Nucleus accumbens (tissue), 56 donors: Measurements from ENCODE around the gene SRCIN1.
"Not testable (repeated sequence)": the region's sequence is repeated elsewhere in the genome, so short reads cannot be mapped to it uniquely, and the experiment has no call there.

ENCODE experiments used
- DNase-seq, 56 donors: peaks; one replicate each; lab custom pipeline; 2025; lab: John Stamatoyannopoulos, UW

SRCIN1 gene

DNA sequence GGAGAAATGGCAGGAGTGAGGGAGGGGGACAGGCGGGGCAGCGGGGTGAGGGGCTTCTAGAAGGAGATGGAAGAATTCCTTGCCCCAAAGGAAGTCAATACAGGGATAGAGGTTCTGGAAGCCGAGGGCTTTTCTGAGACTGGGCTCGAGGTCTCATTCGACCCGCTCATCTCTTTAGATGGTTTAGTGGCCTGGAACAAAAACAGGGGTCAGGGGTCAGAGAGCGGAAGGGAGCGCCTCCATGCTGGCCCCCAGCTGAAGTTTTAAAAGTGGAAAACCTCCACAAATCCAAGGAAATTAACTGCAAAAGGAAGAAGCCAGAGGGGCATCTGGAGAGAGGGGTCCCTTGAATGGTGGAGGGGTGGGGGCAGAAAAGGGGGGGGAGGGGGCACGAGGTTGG is 72.5 kb downstream of the SRCIN1 start:
- DNase-seq = no peak

DNA sequence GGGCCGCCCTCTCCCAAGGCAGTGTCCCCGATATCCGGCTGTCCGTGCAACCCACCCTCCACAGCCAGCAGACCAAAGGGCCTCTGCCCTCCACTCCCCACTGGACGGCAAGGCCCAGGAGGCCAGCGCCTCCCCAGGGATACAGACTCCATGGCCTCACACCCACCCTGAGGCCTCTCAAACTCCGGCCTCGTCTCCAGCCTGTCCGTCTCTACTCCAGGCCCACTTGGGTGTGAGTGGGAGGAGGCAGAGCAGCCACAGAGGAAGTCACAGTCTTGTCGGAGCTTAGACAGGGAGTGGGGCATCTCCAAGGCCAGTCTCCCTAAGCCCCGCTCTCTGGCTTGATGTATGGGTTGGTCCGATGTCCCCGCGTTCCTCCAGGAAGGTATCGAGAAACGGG is 73.3 kb downstream of the SRCIN1 start:
- DNase-seq = no peak

DNA sequence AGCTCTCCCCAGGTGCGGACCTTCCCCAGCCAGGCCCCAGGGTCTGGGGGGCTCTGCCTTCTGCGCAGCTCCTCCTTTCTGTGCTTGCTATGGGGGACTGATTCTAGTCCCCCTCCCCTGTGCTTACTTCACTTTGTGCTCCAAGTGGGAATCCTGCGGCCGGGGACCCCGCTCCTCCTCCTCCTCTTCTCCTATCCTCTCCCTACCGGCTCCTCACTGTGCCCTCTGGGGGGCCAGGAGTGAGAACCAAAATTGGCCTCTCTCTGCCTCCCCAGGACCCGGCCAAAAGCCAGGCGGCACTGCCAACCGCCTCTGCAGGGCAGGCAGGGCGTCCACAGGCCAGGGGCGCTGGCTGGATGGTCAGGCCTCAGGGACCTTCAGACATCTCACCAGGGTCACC is 74.0 kb downstream of the SRCIN1 start:
- not testable (repeated sequence) for DNase-seq

DNA sequence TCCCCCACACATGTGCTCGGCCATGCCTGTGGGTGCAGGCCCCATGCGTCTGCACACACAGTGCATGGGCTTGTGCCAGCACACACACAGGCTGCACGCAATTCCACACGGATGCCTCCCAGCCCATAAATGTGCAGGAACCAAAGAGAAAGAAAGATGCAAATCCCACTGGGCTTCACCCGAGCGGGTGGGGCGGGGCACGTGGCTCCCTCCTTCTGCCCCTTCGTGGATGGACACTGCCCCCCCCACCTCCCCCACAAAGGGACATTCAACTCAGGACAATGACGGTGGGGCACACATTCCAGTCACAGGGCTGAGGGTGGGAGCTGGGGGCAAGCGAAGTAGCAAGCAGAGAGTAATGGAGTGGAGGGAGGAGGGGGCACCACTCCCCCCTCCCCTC is 74.9 kb downstream of the SRCIN1 start:
- peak in 7 of 56 donors; percentile 15 to 41 (median 21) for DNase-seq

DNA sequence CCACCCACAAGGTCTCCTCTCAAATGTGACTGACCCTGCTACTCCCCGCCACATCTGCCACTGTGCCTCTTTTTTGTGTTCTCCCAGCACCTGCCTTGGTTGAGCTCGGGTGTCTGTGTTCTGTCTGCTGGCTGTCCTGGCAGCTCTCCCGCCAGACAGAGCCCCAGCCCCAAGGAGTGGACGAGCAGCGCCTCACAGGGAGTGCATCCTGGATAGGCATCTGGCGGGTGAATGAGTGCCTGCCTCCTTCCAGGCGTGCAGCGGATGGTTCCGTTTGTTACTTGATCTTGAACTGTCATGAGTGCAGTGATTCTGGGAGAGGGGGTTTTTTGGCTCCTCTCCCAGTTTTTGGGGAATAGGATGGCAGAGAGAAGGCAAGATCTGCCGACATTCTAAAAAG is 77.6 kb downstream of the SRCIN1 start:
- not testable (repeated sequence) for DNase-seq

DNA sequence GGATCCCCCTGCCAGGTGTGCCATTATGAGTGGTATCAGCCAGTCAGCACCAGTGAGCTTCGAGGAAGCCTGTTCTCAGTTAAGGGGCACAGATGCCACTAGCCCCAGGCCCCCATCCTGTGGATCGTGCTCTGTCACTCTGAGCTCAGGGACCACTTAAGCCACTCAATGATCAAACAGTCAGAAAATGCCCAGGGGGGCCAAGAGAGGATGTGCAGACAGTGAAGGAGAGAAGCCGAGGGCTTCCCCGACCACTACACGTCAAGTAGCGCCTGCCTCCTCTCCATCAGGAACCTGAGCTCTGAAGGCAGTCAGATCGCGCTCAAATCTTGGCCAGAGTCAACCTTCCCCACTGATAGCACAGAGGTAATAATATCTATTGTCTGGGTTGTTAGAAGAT is 79.2 kb downstream of the SRCIN1 start:
- DNase-seq = not testable (repeated sequence)

DNA sequence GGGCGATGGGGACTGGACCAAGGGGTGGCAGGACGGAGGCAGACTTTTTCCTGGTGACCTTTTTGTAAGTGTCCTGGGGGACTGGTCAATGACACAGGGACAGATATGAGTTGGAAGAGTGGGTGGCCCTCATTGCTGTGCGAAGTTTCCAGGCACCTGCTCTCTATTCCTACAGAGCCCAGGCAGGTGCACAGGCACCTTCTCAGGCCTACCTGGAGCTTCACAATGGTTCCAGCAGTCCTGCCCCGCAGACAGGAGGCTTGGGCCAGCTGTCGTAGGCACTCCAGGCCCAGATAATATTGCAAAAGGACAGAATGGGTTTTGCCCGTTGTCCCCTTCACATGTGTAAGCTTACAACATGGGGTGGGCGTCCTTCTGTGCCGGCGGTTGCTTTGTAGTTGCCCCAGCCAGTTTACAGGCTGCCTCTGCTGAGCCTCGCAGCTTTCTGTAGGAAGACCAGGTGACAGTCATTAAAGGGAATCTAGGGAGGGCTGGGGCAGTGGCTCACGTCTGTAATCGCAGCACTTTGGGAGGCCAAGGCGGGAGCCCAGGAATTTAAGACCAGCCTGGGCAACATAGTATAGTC is 93.2 kb downstream of the SRCIN1 start:
- no peak for DNase-seq

DNA sequence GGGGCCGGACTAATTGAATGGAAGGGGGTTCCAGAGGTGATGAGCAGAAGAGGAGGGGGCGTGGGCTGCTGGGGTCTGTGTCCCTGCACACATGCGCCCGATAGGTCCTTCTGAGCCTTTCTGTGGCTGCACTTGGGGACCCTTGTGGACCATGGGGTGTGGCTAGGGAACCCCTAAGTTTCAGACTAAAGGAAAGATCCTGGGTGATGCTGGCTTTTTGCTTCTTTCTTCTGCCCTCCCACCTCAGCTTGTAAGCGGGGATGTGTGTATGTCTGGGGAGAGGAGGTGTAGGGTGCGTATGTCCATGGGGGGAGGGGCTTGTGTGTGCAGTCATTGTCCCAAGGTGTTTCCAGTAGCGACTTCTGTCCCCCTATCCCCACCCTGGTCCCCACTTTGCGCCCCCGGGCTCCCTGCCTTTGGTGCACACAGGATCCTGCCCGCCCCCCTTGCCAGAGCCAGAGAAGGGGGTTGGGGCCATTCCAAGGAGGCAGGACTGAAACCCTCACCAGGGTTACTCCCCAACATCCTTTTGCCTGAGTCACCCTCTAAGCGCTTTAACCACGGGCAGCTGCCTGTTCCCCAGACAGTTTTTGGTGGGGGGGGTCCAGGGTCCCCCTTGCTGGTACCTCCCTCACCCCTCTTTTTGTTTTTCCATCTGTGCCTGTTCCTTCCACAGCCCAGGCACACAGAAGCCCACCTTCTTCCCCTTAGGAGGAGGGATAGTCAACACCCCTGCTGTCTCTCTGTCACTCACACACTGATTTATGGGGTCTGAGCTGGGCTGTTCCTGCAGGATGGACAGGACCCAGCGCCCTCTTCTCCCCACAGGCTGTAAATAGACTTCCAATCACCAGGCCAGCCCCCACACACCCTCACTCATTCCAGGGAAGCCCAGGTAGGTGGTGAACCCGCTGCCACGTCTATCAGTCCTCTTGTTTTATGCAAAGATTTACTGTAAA is 94.3 kb downstream of the SRCIN1 start:
- DNase-seq = no peak

DNA sequence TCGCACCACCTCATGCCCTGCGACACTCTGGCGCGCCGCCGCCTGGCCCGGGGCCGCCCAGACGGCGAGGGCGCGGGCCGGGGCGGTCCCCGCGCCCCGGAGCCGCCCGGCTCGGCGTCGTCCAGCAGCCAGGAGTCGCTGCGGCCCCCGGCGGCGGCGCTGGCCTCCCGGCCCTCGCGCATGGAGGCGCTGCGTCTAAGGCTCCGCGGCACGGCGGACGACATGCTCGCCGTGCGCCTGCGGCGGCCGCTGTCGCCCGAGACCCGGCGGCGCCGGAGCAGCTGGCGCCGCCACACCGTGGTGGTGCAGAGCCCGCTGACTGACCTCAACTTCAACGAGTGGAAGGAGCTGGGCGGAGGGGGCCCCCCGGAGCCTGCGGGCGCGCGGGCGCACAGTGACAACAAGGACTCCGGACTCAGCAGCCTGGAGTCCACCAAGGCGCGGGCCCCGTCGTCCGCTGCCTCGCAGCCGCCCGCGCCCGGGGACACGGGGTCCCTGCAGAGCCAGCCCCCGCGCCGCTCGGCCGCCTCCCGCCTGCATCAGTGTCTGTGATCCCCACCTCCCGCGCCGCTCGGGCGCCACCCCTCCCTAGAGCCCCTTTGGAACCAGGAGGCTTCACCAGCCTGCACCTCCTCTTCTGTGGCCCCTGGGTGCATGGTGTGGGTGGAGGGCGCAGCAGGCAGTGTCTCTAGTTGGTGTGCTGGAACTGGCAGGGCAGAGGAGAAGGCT is 95.2 kb downstream of the SRCIN1 start:
- DNase-seq = peak in 4 of 56 donors; percentile 10 to 55 (median 25)

DNA sequence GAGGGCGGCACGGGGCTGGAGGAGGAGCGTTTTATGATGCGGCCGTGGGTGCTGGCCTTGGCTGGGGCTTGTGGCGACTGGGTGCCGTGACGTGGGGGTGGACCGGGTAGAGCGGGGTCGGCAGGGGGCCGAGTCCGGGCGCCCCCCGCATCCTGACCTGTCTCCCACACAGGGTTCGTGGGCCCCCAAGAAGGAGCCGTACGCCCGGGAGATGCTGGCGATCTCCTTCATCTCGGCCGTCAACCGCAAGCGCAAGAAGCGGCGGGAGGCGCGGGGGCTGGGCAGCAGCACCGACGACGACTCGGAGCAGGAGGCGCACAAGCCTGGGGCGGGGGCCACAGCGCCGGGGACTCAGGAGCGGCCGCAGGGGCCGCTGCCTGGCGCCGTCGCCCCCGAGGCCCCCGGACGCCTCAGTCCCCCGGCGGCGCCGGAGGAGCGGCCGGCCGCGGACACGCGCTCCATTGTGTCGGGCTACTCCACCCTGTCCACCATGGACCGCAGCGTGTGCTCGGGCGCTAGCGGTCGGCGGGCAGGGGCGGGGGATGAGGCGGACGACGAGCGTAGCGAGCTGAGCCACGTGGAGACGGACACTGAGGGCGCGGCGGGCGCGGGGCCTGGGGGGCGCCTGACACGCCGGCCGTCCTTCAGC is 95.9 kb downstream of the SRCIN1 start:
- peak in 4 of 56 donors; percentile 49 to 66 (median 55) for DNase-seq

DNA sequence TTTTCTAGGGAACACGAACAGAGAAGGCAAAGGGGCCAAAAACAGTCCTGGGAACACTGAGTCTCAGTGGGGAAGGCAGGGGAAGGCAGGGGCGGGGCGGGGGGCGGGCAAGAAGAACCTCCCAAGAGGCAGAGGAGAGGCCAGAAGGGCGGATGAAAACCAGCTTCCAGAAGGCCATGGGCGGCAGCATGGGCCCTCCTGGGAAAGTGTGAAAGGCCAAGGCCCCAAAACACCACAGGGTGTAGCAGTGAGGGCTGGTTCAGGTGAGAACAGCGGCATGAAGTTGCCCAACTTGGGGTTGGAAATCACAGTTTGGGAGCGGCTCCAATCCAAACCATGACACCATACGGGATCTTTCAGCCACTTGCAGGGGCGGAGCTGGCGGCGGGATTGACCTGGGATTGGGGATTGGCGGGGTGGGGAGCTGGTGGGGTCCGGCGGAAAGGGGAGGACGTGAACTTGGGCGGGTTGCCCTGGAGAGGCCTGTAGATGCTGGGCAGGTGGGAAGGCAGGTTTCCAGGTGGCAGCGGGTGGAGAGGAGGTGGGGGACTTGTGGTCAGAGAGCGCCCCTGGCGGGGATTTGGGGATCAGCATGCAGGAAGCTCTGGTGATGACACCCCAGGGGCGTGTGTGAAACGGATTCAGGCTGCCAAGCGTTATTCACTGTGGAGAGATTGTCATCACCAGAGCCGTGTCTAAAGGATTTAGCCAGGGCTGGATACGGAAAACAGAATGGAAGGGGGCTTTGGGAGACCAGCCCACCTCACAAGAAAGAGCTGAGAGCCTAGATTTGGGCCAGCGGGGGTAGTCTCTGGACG is 96.6 kb downstream of the SRCIN1 start:
- peak in 50 of 56 donors; percentile 14 to 82 (median 54) for DNase-seq

DNA sequence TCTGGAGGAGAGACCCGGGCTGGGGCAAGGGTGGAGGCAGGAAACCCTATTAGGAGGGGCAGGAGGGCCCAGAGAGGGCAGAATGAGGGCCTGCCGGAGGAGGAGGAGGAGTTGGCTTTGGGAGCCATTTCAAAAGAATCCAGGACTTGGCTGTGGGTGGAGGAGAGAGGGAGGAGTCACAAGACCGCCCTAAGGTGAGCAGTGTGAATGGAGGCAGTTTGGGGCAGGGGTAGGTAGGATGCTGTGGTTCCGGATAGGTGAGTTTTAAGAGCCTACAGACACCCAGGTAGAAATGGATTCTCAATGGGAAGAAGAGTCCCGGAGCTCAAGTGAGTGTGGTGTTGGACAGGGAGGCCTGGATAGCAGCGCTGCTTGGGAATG is 97.2 kb downstream of the SRCIN1 start:
- DNase-seq = no peak

DNA sequence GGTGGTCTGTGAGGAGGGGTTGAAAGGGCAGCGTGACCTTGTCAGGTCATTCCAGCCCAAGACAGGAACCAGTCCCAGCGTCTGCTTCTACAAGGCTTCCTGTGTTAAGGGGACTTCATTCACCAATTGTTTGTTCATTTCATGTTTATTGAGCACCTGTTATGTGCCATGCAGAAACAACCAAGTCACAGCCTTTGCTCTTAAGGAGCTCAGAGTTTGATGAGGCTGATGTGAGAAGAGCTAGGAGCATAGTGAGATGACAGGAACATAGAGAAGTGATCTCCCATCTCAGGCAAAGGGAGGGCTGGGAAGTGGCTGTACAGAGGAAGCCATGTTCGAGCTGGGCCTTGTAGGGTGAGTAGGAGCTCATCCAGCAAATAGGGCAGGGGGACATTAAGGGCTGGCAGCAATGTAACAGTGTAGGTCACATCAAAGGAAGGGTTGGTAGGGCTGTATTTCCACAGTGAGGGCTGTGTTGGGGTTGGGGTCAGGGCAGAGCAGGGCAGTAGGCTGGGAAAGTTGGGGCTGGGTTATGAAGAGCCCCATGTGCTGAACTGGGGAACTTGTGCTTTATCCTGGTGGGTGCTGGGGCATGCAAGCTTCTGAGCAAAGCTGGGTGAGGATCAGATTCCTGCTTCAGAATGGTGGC is 97.7 kb downstream of the SRCIN1 start:
- no peak for DNase-seq

DNA sequence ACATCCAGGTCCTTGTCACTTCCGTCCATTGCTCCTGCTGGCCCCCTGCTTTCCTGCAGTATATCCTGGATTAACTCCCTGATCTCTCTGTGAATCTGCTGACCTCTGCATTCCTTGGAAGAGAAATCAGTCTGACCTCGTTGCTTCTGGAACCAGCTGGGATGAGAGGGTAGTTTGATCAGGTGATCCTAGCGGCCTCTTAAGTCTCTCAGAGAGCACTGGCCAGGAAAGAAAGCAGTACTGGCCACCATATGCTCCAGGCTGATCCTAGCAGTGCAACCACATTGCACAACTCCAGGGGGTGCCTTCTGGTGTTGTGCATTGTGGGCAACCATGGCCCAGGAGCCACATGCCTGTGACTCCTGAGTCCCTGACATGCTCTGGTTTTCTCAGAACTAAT is 98.3 kb downstream of the SRCIN1 start:
- DNase-seq = no peak

DNA sequence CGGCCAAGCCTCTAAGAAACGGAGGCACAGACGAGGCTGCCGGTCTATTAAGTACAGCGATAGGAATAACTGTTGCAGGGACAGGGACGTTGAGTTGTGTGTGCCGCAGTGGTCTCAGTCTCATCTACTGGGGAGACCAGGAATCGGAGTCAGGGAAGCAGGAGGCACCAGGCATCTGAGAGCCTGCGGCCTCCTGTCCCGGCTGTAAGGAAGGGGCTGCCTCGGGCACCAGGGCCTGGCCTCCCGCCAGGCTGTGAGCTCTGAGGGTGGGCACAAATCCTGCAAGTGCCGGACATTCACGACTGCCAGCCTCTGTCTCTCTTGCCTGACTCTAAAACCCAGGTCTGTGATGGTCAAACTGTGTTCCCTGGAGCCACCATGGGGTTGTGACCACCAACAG is 101.5 kb downstream of the SRCIN1 start:
- no peak for DNase-seq

DNA sequence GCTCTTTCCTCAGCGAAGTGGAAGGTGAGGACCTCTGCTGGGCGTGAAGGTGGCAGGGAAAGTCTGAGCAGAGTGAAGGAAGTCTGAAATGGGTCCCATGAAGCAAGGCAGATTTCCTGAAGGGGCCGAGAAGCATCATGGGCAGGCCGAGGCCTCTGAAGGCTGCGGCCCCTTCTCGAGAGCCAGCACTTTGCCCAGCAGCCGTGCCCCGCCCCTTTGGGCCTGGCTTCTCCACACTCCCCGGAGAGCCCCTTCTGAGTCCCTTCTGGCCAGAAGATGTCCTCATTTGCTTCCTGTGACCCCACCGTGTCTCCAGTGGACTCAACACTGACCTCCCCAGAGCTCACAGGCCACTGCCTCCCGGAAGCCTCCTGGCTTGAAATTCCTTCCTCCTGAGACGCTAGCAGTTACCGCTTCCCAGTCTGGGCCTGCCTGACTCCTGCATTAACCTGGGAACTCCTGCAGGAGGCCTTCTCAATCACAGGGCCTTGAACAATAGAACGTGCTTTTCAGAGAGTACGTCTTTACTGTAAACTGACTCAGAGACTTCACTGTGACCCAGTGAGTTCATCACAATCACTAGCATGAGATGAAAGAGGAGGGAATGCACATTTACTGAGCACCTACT is 102.4 kb downstream of the SRCIN1 start:
- DNase-seq = not testable (repeated sequence)

DNA sequence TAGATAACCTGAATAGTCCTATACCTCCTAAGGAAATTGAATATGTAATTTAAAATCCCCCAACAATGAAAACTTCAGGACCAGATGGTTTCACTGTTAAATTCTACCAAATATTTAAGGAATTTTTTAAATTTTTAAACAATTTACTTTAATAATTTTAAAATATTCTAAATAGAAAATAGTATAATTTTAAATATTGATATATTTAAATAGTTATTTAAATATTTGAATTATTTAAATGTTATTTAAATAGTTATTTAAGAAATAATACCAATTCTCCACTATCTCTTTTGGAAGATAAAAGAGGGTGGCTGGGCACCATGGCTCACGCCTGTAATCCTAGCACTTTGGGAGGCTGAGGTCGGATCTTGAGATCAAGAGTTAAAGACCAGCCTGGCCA is 104.0 kb downstream of the SRCIN1 start:
- DNase-seq = not testable (repeated sequence)

DNA sequence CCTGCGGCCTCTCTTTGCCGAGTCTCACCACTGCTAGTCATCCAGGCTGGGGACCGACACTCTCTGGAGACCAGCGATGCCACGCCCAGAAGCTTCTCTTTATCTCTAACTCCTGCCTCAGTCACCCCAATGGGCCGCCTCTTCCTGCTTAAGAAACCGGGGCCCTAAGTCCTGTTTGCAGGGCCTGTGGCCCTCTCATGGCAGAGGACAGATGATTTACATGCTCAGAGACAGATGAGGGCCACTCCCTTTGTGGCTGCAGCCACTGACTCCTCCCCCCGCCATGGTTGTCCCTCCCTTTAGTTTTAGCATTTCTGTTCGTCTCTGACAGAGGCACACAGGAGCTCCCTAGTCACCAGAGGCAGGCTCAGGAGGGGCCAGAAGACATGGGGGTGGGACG is 106.5 kb downstream of the SRCIN1 start:
- not testable (repeated sequence) for DNase-seq

DNA sequence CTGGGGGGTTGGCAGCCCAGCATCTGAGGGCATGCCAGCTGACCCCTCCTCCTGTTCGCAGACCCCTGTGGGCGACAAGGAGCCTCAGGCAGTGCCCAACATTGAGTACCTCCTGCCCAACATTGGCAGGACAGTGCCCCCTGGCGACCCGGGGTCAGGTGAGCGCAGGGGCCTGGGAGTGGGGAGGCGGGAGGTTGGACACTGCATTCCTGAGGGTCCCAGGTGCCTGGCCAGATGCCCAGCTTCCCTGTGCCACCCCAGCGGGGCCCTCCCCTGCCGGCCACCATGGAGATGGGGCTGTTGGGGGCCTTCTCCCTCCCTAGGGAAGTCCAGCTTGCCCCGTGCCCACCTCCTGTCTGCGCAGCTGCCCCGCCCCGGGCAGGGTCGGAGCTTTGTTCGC is 107.4 kb downstream of the SRCIN1 start:
- DNase-seq = no peak
